GM23338 (cell line): Measurements from ENCODE around the gene SND1. TPM values are rescaled to one million over a fixed set of nuclear protein-coding genes. Genes with fewer than 3 reads are reported as not detected.

Source experiments
- ATAC-seq: fragments of 200-7000 bp; cut with Tn5 transposase; 3 replicates; pipeline ENCODE4 v1.9.1; 2020
- DNase-seq: peaks from one replicate; pipeline ENCODE4 v3.0.0-alpha.2; 2015; ENCODE audit warnings: low spot score
- H2AFZ ChIP-seq: fragments of 200-600 bp; sonication (generic); 2 replicates; pipeline ENCODE4 v1.8.0; 2016; ENCODE audit warnings: antibody characterized with exemption, mild to moderate bottlenecking, moderate library complexity
- H3F3A ChIP-seq: fragments of 200-600 bp; sonication (generic); replicated peaks from 2 replicates; pipeline ENCODE4 v1.8.0; 2017; ENCODE audit warnings: antibody characterized with exemption, mixed run types, low read depth
- H3K27ac ChIP-seq: fragments of 200-600 bp; sonication (generic); 2 replicates; pipeline ENCODE4 v1.6.1; 2016; ENCODE audit warnings: low read depth
- H3K27me3 ChIP-seq: fragments of 200-600 bp; sonication (generic); 2 replicates; pipeline ENCODE4 v1.8.0; 2016; ENCODE audit warnings: mild to moderate bottlenecking, mixed run types, moderate library complexity; ENCODE audit not compliant: insufficient read depth
- H3K36me3 ChIP-seq: fragments of 200-600 bp; sonication (generic); 2 replicates; pipeline ENCODE4 v1.8.0; 2016; ENCODE audit warnings: mild to moderate bottlenecking; ENCODE audit not compliant: insufficient read depth
- H3K4me1 ChIP-seq: fragments of 200-600 bp; sonication (generic); 2 replicates; pipeline ENCODE4 v1.8.0; 2016; ENCODE audit warnings: mild to moderate bottlenecking, moderate library complexity; ENCODE audit not compliant: insufficient read depth
- H3K4me2 ChIP-seq: fragments of 200-600 bp; sonication (generic); 2 replicates; pipeline ENCODE4 v1.7.1; 2017; ENCODE audit warnings: mixed run types
- H3K4me3 ChIP-seq: fragments of 200-600 bp; sonication (generic); 2 replicates; pipeline ENCODE4 v1.6.1; 2016; ENCODE audit warnings: mixed run types
- H3K79me2 ChIP-seq: fragments of 200-600 bp; sonication (generic); replicated peaks from 2 replicates; pipeline ENCODE4 v1.8.0; 2017; ENCODE audit warnings: mild to moderate bottlenecking; ENCODE audit not compliant: insufficient read depth
- H3K9me2 ChIP-seq: fragments of 200-600 bp; sonication (generic); 2 replicates; pipeline ENCODE4 v1.8.0; 2017; ENCODE audit not compliant: insufficient read depth
- H4K20me1 ChIP-seq: fragments of 200-600 bp; sonication (generic); replicated peaks from 2 replicates; pipeline ENCODE4 v1.8.0; 2017; ENCODE audit warnings: mild to moderate bottlenecking; ENCODE audit not compliant: insufficient read depth
- H3K27ac Mint-ChIP-seq: 2 replicates; pipeline ENCODE4 v1.8.0; 2020; ENCODE audit warnings: inconsistent platforms, mild to moderate bottlenecking, moderate library complexity, mixed read lengths
- H3K27me3 Mint-ChIP-seq: 3 replicates; pipeline ENCODE4 v1.8.0; 2022; ENCODE audit warnings: low read depth, mild to moderate bottlenecking, moderate library complexity, mixed read lengths, inconsistent platforms; ENCODE audit not compliant: insufficient read depth, poor library complexity
- H3K36me3 Mint-ChIP-seq: 3 replicates; pipeline ENCODE4 v1.8.0; 2021; ENCODE audit warnings: low read depth, mild to moderate bottlenecking, inconsistent platforms, moderate library complexity, mixed read lengths
- H3K4me1 Mint-ChIP-seq: 3 replicates; pipeline ENCODE4 v1.8.0; 2020; ENCODE audit warnings: mild to moderate bottlenecking, inconsistent platforms, mixed read lengths
- H3K4me3 Mint-ChIP-seq: 3 replicates; pipeline ENCODE4 v1.8.0; 2021; ENCODE audit warnings: moderate library complexity, mild to moderate bottlenecking, inconsistent platforms, mixed read lengths
- H3K9me3 Mint-ChIP-seq: 3 replicates; pipeline ENCODE4 v1.8.0; 2020; ENCODE audit warnings: moderate library complexity, mild to moderate bottlenecking, inconsistent platforms, mixed read lengths
- CREB1 ChIP-seq: fragments of 250-450 bp; sonication (Bioruptor Pico); IDR thresholded peaks from 2 replicates; pipeline ENCODE4 v1.5.0; 2020; ENCODE audit warnings: low read depth, mild to moderate bottlenecking, moderate library complexity
- ETS1 ChIP-seq: IDR thresholded peaks from 2 replicates; pipeline ENCODE4 v1.6.1; 2016; ENCODE audit warnings: antibody characterized with exemption
- EZH2 ChIP-seq: fragments of 200-600 bp; sonication (generic); IDR thresholded peaks from one replicate; pipeline ENCODE4 v1.8.0; 2017; ENCODE audit warnings: antibody characterized with exemption, mild to moderate bottlenecking, low read depth; ENCODE audit not compliant: unreplicated experiment
- EZH2phosphoT487 ChIP-seq: fragments of 200-600 bp; sonication (generic); IDR thresholded peaks from one replicate; pipeline ENCODE4 v1.8.1; 2018; ENCODE audit warnings: antibody characterized with exemption; ENCODE audit not compliant: unreplicated experiment
- JUNB ChIP-seq: IDR thresholded peaks from one replicate; pipeline ENCODE4 v1.6.1; 2016; ENCODE audit warnings: antibody characterized with exemption; ENCODE audit not compliant: unreplicated experiment
- NANOG ChIP-seq: IDR thresholded peaks from 2 replicates; pipeline ENCODE4 v1.6.1; 2016; ENCODE audit warnings: antibody characterized with exemption, borderline replicate concordance
- POLR2AphosphoS5 ChIP-seq: IDR thresholded peaks from 2 replicates; pipeline ENCODE4 v1.6.1; 2016; ENCODE audit warnings: antibody characterized with exemption, low read depth
- REST ChIP-seq: IDR thresholded peaks from one replicate; pipeline ENCODE4 v1.6.1; 2018; ENCODE audit warnings: antibody characterized with exemption; ENCODE audit not compliant: unreplicated experiment
- STAT1 ChIP-seq: IDR thresholded peaks from one replicate; pipeline ENCODE4 v1.6.1; 2016; ENCODE audit warnings: antibody characterized with exemption; ENCODE audit not compliant: unreplicated experiment
- ZNF114 ChIP-seq: fragments of 250-450 bp; sonication (Bioruptor Pico); IDR thresholded peaks from 2 replicates; pipeline ENCODE4 v1.5.0; 2020; ENCODE audit warnings: mild to moderate bottlenecking, moderate library complexity
- ZNF331 ChIP-seq: fragments of 250-450 bp; sonication (Bioruptor Pico); IDR thresholded peaks from 2 replicates; pipeline ENCODE4 v1.5.0; 2020; ENCODE audit warnings: low read depth, mild to moderate bottlenecking, moderate library complexity
- polyA plus RNA-seq: library from polyadenylated mRNA; unstranded; fragments of >200 nt; fragmentation: Nextera tagmentation; extraction: Ambion mirVana; gene quantifications from 2 replicates; pipeline ENCODE4 v1.2.1, GENCODE V29; 2016
- total RNA-seq: library from RNA; depleted of rRNA; stranded (reverse); fragments of >200 nt; shearing (Covaris generic); gene quantifications from 2 replicates; pipeline ENCODE4 v1.2.3, GENCODE V29; 2014
- TF ChIP-seq, protein P1 (sequence below), 2 experiments: fragments of 200-600 bp in 1 of 2; sonication (generic) in 1 of 2; conservative IDR thresholded peaks; 2 replicates each; pipeline versions ENCODE4 v1.5.1 to v1.6.1; 2016 to 2017; ENCODE audit warnings: antibody characterized with exemption in 2 of 2, low read depth in 2 of 2, mild to moderate bottlenecking in 2 of 2, moderate library complexity in 1 of 2
- TF ChIP-seq, protein P2 (sequence below): fragments of 250-450 bp; sonication (Bioruptor Pico); IDR thresholded peaks from 2 replicates; pipeline ENCODE4 v1.5.0; 2020; ENCODE audit warnings: mild to moderate bottlenecking, moderate library complexity

The SND1 gene
- total and polyA plus RNA-seq, 2 experiments from 2014 or later = 107 to 254 TPM

DNA sequence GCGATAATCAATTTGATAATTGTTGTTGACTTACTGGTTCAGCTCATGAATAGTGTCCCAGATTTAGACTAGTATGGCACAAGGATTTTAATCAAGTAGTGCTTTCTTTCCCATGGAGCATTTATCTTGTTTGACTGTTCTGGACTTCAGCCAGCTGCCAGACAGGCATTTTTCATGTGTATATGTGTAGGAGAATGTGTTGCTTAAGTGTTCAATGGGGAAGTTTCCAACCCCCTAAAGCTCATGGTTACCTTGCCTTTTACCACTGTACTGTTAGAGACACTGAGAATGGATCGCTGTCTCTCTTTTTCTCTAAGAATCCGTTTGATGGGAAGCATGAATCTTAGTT lies 275.3 kb downstream of the SND1 start:
- peaks cover 21% of the 10 kb centered on the region; the same call in 1 of the 2 replicates for H4K20me1 ChIP-seq

More for the DNA sequence above, 275.3 kb downstream of the SND1 start:
- Mint-ChIP-seq H3K9me3 (no peaks in the 10 kb centered on the region), H3K36me3 (peaks cover 28% of the 10 kb centered on the region), H3K27me3 (peaks cover 3% of the 10 kb centered on the region), H3K4me3 (no peak overlapping the region), H3K4me1 (peaks cover 16% of the 10 kb centered on the region), H3K27ac (no peak overlapping the region)
- Histone ChIP-seq H3K27me3 (no peaks in the 10 kb centered on the region), H3F3A (no peaks in the 10 kb centered on the region), H2AFZ (no peak overlapping the region), H3K36me3 (no peaks in the 10 kb centered on the region), H3K4me3 (no peak overlapping the region), H3K79me2 (peaks cover 28% of the 10 kb centered on the region), H3K27ac (no peak overlapping the region), H3K4me1 (peaks cover 17% of the 10 kb centered on the region), H3K4me2 (no peak overlapping the region), H3K9me2 (no peaks in the 10 kb centered on the region)
- TF ChIP-seq ZNF331 (CRISPR knock-in tag) (no peak), ZNF114 (no peak), POLR2AphosphoS5 (no peak), JUNB (no peak), NANOG (no peak), REST (no peak), CREB1 (CRISPR knock-in tag) (no peak), EZH2 (no peak), STAT1 (no peak), EZH2phosphoT487 (no peak), ETS1 (no peak)
- TF ChIP-seq, protein P1, sequence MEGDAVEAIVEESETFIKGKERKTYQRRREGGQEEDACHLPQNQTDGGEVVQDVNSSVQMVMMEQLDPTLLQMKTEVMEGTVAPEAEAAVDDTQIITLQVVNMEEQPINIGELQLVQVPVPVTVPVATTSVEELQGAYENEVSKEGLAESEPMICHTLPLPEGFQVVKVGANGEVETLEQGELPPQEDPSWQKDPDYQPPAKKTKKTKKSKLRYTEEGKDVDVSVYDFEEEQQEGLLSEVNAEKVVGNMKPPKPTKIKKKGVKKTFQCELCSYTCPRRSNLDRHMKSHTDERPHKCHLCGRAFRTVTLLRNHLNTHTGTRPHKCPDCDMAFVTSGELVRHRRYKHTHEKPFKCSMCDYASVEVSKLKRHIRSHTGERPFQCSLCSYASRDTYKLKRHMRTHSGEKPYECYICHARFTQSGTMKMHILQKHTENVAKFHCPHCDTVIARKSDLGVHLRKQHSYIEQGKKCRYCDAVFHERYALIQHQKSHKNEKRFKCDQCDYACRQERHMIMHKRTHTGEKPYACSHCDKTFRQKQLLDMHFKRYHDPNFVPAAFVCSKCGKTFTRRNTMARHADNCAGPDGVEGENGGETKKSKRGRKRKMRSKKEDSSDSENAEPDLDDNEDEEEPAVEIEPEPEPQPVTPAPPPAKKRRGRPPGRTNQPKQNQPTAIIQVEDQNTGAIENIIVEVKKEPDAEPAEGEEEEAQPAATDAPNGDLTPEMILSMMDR (conservative IDR thresholded peaks at IDR 0.05; ENCODE audit: low read depth in 2 of 2) = no peak
- TF ChIP-seq, protein P2, sequence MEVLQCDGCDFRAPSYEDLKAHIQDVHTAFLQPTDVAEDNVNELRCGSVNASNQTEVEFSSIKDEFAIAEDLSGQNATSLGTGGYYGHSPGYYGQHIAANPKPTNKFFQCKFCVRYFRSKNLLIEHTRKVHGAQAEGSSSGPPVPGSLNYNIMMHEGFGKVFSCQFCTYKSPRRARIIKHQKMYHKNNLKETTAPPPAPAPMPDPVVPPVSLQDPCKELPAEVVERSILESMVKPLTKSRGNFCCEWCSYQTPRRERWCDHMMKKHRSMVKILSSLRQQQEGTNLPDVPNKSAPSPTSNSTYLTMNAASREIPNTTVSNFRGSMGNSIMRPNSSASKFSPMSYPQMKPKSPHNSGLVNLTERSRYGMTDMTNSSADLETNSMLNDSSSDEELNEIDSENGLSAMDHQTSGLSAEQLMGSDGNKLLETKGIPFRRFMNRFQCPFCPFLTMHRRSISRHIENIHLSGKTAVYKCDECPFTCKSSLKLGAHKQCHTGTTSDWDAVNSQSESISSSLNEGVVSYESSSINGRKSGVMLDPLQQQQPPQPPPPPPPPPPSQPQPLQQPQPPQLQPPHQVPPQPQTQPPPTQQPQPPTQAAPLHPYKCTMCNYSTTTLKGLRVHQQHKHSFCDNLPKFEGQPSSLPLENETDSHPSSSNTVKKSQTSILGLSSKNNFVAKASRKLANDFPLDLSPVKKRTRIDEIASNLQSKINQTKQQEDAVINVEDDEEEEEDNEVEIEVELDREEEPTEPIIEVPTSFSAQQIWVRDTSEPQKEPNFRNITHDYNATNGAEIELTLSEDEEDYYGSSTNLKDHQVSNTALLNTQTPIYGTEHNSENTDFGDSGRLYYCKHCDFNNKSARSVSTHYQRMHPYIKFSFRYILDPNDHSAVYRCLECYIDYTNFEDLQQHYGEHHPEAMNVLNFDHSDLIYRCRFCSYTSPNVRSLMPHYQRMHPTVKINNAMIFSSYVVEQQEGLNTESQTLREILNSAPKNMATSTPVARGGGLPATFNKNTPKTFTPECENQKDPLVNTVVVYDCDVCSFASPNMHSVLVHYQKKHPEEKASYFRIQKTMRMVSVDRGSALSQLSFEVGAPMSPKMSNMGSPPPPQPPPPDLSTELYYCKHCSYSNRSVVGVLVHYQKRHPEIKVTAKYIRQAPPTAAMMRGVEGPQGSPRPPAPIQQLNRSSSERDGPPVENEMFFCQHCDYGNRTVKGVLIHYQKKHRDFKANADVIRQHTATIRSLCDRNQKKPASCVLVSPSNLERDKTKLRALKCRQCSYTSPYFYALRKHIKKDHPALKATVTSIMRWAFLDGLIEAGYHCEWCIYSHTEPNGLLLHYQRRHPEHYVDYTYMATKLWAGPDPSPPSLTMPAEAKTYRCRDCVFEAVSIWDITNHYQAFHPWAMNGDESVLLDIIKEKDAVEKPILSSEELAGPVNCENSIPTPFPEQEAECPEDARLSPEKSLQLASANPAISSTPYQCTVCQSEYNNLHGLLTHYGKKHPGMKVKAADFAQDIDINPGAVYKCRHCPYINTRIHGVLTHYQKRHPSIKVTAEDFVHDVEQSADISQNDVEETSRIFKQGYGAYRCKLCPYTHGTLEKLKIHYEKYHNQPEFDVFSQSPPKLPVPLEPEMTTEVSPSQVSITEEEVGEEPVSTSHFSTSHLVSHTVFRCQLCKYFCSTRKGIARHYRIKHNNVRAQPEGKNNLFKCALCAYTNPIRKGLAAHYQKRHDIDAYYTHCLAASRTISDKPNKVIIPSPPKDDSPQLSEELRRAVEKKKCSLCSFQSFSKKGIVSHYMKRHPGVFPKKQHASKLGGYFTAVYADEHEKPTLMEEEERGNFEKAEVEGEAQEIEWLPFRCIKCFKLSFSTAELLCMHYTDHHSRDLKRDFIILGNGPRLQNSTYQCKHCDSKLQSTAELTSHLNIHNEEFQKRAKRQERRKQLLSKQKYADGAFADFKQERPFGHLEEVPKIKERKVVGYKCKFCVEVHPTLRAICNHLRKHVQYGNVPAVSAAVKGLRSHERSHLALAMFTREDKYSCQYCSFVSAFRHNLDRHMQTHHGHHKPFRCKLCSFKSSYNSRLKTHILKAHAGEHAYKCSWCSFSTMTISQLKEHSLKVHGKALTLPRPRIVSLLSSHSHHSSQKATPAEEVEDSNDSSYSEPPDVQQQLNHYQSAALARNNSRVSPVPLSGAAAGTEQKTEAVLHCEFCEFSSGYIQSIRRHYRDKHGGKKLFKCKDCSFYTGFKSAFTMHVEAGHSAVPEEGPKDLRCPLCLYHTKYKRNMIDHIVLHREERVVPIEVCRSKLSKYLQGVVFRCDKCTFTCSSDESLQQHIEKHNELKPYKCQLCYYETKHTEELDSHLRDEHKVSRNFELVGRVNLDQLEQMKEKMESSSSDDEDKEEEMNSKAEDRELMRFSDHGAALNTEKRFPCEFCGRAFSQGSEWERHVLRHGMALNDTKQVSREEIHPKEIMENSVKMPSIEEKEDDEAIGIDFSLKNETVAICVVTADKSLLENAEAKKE (CRISPR knock-in tag) = no peak
- no peak for DNase-seq
- ATAC-seq = no peak
